Measurements from ENCODE around the gene WDR48.

- TF ChIP-seq POLR2A (IDR thresholded peaks at IDR 0.05; ENCODE audit: low read depth, low read length) (no peak), POLR2AphosphoS5 (IDR thresholded peaks at IDR 0.05; ENCODE audit: low read depth, low read length) (no peak), TAF1 (IDR thresholded peaks at IDR 0.05; ENCODE audit: borderline replicate concordance, low read depth, low read length) (no peak)
Observed at GRCh38 chr3:39053696-39054095, 1.9 kb downstream of the WDR48 start.
